ENCODE results near the gene OR51B5.

GRCh38 chr11:5368502-5369043, 25.2 kb upstream of the OR51B5 start:
- TF ChIP-seq CTCF (IDR thresholded peaks at IDR 0.05), result no peak
- no peak for TF ChIP-seq EZH2 (IDR thresholded peaks at IDR 0.05; ENCODE audit: borderline replicate concordance, insufficient read depth, low read depth, low read length, poor library complexity, severe bottlenecking)
